Body of pancreas (tissue), 4 donors: ENCODE measurements around the gene HSPB7.

ENCODE experiments used
- CTCF ChIP-seq, 7 experiments: fragments of 450-650 bp in 4 of 7; fragments of 200-600 bp in 3 of 7; sonication (generic) in 3 of 7; IDR thresholded peaks; one replicate each; pipeline ENCODE4 v1.5.1; 2016 to 2019; ENCODE audit warnings: antibody characterized with exemption in 7 of 7
- POLR2A ChIP-seq, 3 donors: fragments of 450-650 bp; IDR thresholded peaks; one replicate each; pipeline ENCODE4 v1.6.1; 2016; ENCODE audit warnings: antibody characterized with exemption in 3 of 3, mild to moderate bottlenecking in 2 of 3

- TF ChIP-seq CTCF (IDR thresholded peaks at IDR 0.05) (no peak), POLR2A (IDR thresholded peaks at IDR 0.05) (no peak)
Measured at GRCh38 chr1:15970911-15971310, 46.9 kb downstream of the HSPB7 start.
